Measurements from ENCODE around the gene SH2D3C. TPM values are rescaled to one million over a fixed set of nuclear protein-coding genes. Genes with fewer than 3 reads are reported as not detected.

SH2D3C gene
- total and polyA plus RNA-seq, 2 of the 4 experiments (the other 2 are of a cell fraction), result under 0.01 to 0.24 TPM

- in situ Hi-C loops (cut with MboI; ENCODE audit: low sequenced_read_pairs) (no loop called here), dilution Hi-C loops (cut with HindIII; ENCODE audit: low sequenced_read_pairs, unreplicated experiment) (no loop called here), intact Hi-C loops (cut with micrococcal nuclease) (loop anchor here (5.0 kb wide), 1 partner anchor 373 kb away; no protein-coding TSS in a partner anchor)
- Histone ChIP-seq H3K23ac (ENCODE audit: low read depth, low read length) (no peak overlapping the region), H4K91ac (ENCODE audit: insufficient read depth, low read depth, low read length) (no peak overlapping the region), H4K5ac (ENCODE audit: low read depth, low read length) (no peak overlapping the region), H2BK20ac (ENCODE audit: low read depth, low read length) (no peak overlapping the region), H3K4ac (ENCODE audit: low read depth, low read length) (no peak overlapping the region), H2BK15ac (ENCODE audit: low read depth, low read length) (no peak overlapping the region), H3K9me1 (ENCODE audit: insufficient read depth, low read length) (0 out of 2 replicates have a peak, but pooled peaks cover 5% of the 10 kb centered on the region), H3K14ac (replicated peaks; ENCODE audit: low read depth, low read length) (no peak overlapping the region), H3K9me3 (ENCODE audit: control insufficient read depth, insufficient read depth, low read length) (no peaks in the 10 kb centered on the region), H3K4me1 (ENCODE audit: control insufficient read depth, insufficient read depth, low read length) (no peaks in the 10 kb centered on the region), H4K20me1 (ENCODE audit: insufficient read depth, low read length) (peaks cover 7% of the 10 kb centered on the region; the same call in 1 of the 2 replicates), H4K8ac (ENCODE audit: low read depth in 2 of 2, low read length in 2 of 2) (no peak overlapping the region), H3K36me3 (ENCODE audit: control insufficient read depth, insufficient read depth, low read length) (no peaks in the 10 kb centered on the region), H3K27ac (ENCODE audit: insufficient read depth, low read length) (no peak overlapping the region), H3K18ac (ENCODE audit: low read depth, low read length) (no peak overlapping the region), H3K27me3 (ENCODE audit: control insufficient read depth, insufficient read depth, low read length) (peaks cover 36% of the 10 kb centered on the region), H3K4me2 (ENCODE audit: low read depth, low read length) (no peak overlapping the region), H2AK9ac (replicated peaks; ENCODE audit: low read depth, low read length, poor library complexity) (no peak overlapping the region), H3K79me1 (ENCODE audit: low read depth in 1 of 2, low read length in 2 of 2) (no peaks in the 10 kb centered on the region), H3K56ac (ENCODE audit: extremely low read depth, insufficient read depth, low read length) (no peak overlapping the region), H2AFZ (replicated peaks; ENCODE audit: low read length, poor library complexity) (no peak overlapping the region), H2BK5ac (ENCODE audit: low read depth, low read length, poor library complexity, severe bottlenecking) (no peak overlapping the region), H3K4me3 (ENCODE audit: insufficient read depth, low read depth, low read length) (no peak overlapping the region), H3K9ac (ENCODE audit: low read depth, low read length) (no peak overlapping the region), H2AK5ac (ENCODE audit: low read depth, low read length) (no peak overlapping the region), H2BK120ac (ENCODE audit: low read depth, low read length) (no peak overlapping the region)
- 88% methylated on average over 8 of the region's 19 CpGs; no CpG with 5 or more reads in 1 of the 2 experiments for WGBS, 2 experiments (ENCODE audit: extremely low coverage in 2 of 2, insufficient read length in 1 of 2)
- ChIA-PET CTCF (interaction anchor here (0.6 kb wide), 1 partner anchor 12 kb away, joined by 3 read pairs; no protein-coding TSS in a partner anchor), POLR2A (ENCODE audit: unreplicated experiment) (no interaction called here)
- no TSS peak for BruUV-seq (replicated peaks)
- DNase-seq (no peak), ATAC-seq (ENCODE audit: low read depth) (no peak)
- TF ChIP-seq MAFK (IDR thresholded peaks at IDR 0.05; ENCODE audit: low read depth, low read length) (no peak), CHD1 (IDR thresholded peaks at IDR 0.05; ENCODE audit: low read depth, low read length) (no peak), NFE2L2 (IDR thresholded peaks at IDR 0.05; ENCODE audit: low read depth, low read length) (no peak), RCOR1 (IDR thresholded peaks at IDR 0.05; ENCODE audit: insufficient replicate concordance, low read length) (no peak), POLR2A (IDR thresholded peaks at IDR 0.05; ENCODE audit: low read depth, low read length) (no peak), USF2 (IDR thresholded peaks at IDR 0.05; ENCODE audit: low read depth, low read length) (no peak), BHLHE40 (IDR thresholded peaks at IDR 0.05; ENCODE audit: low read depth, low read length) (no peak), CEBPB (IDR thresholded peaks at IDR 0.05; ENCODE audit: low read depth, low read length) (no peak), CTCF (conservative IDR thresholded peaks at IDR 0.05; ENCODE audit: low read depth, low read length) (no peak), SMC3 (IDR thresholded peaks at IDR 0.05; ENCODE audit: low read depth, low read length) (no peak), FOS (IDR thresholded peaks at IDR 0.05; ENCODE audit: low read depth, low read length) (no peak), MAZ (IDR thresholded peaks at IDR 0.05; ENCODE audit: borderline replicate concordance, low read depth, low read length) (no peak), RFX5 (IDR thresholded peaks at IDR 0.05; ENCODE audit: low read depth, low read length) (no peak), RAD21 (IDR thresholded peaks at IDR 0.05; ENCODE audit: low read length) (no peak), ELK1 (IDR thresholded peaks at IDR 0.05; ENCODE audit: borderline replicate concordance, low read depth, low read length) (no peak)
Measured at GRCh38 chr9:127744398-127745110, 33.9 kb downstream of the SH2D3C start.

All from IMR-90 (cell line).